GM23338 (cell line): ENCODE results near the gene DTNB. TPM values are rescaled to one million over a fixed set of nuclear protein-coding genes. Genes with fewer than 3 reads are reported as not detected.

Source experiments
- ATAC-seq: fragments of 200-7000 bp; cut with Tn5 transposase; 3 replicates; pipeline ENCODE4 v1.9.1; 2020
- DNase-seq: peaks from one replicate; pipeline ENCODE4 v3.0.0-alpha.2; 2015; ENCODE audit warnings: low spot score
- H2AFZ ChIP-seq: fragments of 200-600 bp; sonication (generic); 2 replicates; pipeline ENCODE4 v1.8.0; 2016; ENCODE audit warnings: antibody characterized with exemption, mild to moderate bottlenecking, moderate library complexity
- H3F3A ChIP-seq: fragments of 200-600 bp; sonication (generic); replicated peaks from 2 replicates; pipeline ENCODE4 v1.8.0; 2017; ENCODE audit warnings: antibody characterized with exemption, mixed run types, low read depth
- H3K27ac ChIP-seq: fragments of 200-600 bp; sonication (generic); 2 replicates; pipeline ENCODE4 v1.6.1; 2016; ENCODE audit warnings: low read depth
- H3K27me3 ChIP-seq: fragments of 200-600 bp; sonication (generic); 2 replicates; pipeline ENCODE4 v1.8.0; 2016; ENCODE audit warnings: mild to moderate bottlenecking, mixed run types, moderate library complexity; ENCODE audit not compliant: insufficient read depth
- H3K36me3 ChIP-seq: fragments of 200-600 bp; sonication (generic); 2 replicates; pipeline ENCODE4 v1.8.0; 2016; ENCODE audit warnings: mild to moderate bottlenecking; ENCODE audit not compliant: insufficient read depth
- H3K4me1 ChIP-seq: fragments of 200-600 bp; sonication (generic); 2 replicates; pipeline ENCODE4 v1.8.0; 2016; ENCODE audit warnings: mild to moderate bottlenecking, moderate library complexity; ENCODE audit not compliant: insufficient read depth
- H3K4me2 ChIP-seq: fragments of 200-600 bp; sonication (generic); 2 replicates; pipeline ENCODE4 v1.7.1; 2017; ENCODE audit warnings: mixed run types
- H3K4me3 ChIP-seq: fragments of 200-600 bp; sonication (generic); 2 replicates; pipeline ENCODE4 v1.6.1; 2016; ENCODE audit warnings: mixed run types
- H3K79me2 ChIP-seq: fragments of 200-600 bp; sonication (generic); replicated peaks from 2 replicates; pipeline ENCODE4 v1.8.0; 2017; ENCODE audit warnings: mild to moderate bottlenecking; ENCODE audit not compliant: insufficient read depth
- H3K9me2 ChIP-seq: fragments of 200-600 bp; sonication (generic); 2 replicates; pipeline ENCODE4 v1.8.0; 2017; ENCODE audit not compliant: insufficient read depth
- H4K20me1 ChIP-seq: fragments of 200-600 bp; sonication (generic); replicated peaks from 2 replicates; pipeline ENCODE4 v1.8.0; 2017; ENCODE audit warnings: mild to moderate bottlenecking; ENCODE audit not compliant: insufficient read depth
- H3K27ac Mint-ChIP-seq: 2 replicates; pipeline ENCODE4 v1.8.0; 2020; ENCODE audit warnings: inconsistent platforms, mild to moderate bottlenecking, moderate library complexity, mixed read lengths
- H3K27me3 Mint-ChIP-seq: 3 replicates; pipeline ENCODE4 v1.8.0; 2022; ENCODE audit warnings: low read depth, mild to moderate bottlenecking, moderate library complexity, mixed read lengths, inconsistent platforms; ENCODE audit not compliant: insufficient read depth, poor library complexity
- H3K36me3 Mint-ChIP-seq: 3 replicates; pipeline ENCODE4 v1.8.0; 2021; ENCODE audit warnings: low read depth, mild to moderate bottlenecking, inconsistent platforms, moderate library complexity, mixed read lengths
- H3K4me1 Mint-ChIP-seq: 3 replicates; pipeline ENCODE4 v1.8.0; 2020; ENCODE audit warnings: mild to moderate bottlenecking, inconsistent platforms, mixed read lengths
- H3K4me3 Mint-ChIP-seq: 3 replicates; pipeline ENCODE4 v1.8.0; 2021; ENCODE audit warnings: moderate library complexity, mild to moderate bottlenecking, inconsistent platforms, mixed read lengths
- H3K9me3 Mint-ChIP-seq: 3 replicates; pipeline ENCODE4 v1.8.0; 2020; ENCODE audit warnings: moderate library complexity, mild to moderate bottlenecking, inconsistent platforms, mixed read lengths
- ETS1 ChIP-seq: IDR thresholded peaks from 2 replicates; pipeline ENCODE4 v1.6.1; 2016; ENCODE audit warnings: antibody characterized with exemption
- EZH2 ChIP-seq: fragments of 200-600 bp; sonication (generic); IDR thresholded peaks from one replicate; pipeline ENCODE4 v1.8.0; 2017; ENCODE audit warnings: antibody characterized with exemption, mild to moderate bottlenecking, low read depth; ENCODE audit not compliant: unreplicated experiment
- EZH2phosphoT487 ChIP-seq: fragments of 200-600 bp; sonication (generic); IDR thresholded peaks from one replicate; pipeline ENCODE4 v1.8.1; 2018; ENCODE audit warnings: antibody characterized with exemption; ENCODE audit not compliant: unreplicated experiment
- JUNB ChIP-seq: IDR thresholded peaks from one replicate; pipeline ENCODE4 v1.6.1; 2016; ENCODE audit warnings: antibody characterized with exemption; ENCODE audit not compliant: unreplicated experiment
- ZNF114 ChIP-seq: fragments of 250-450 bp; sonication (Bioruptor Pico); IDR thresholded peaks from 2 replicates; pipeline ENCODE4 v1.5.0; 2020; ENCODE audit warnings: mild to moderate bottlenecking, moderate library complexity
- ZNF331 ChIP-seq: fragments of 250-450 bp; sonication (Bioruptor Pico); IDR thresholded peaks from 2 replicates; pipeline ENCODE4 v1.5.0; 2020; ENCODE audit warnings: low read depth, mild to moderate bottlenecking, moderate library complexity
- polyA plus RNA-seq: library from polyadenylated mRNA; unstranded; fragments of >200 nt; fragmentation: Nextera tagmentation; extraction: Ambion mirVana; gene quantifications from 2 replicates; pipeline ENCODE4 v1.2.1, GENCODE V29; 2016
- total RNA-seq: library from RNA; depleted of rRNA; stranded (reverse); fragments of >200 nt; shearing (Covaris generic); gene quantifications from 2 replicates; pipeline ENCODE4 v1.2.3, GENCODE V29; 2014
- TF ChIP-seq, protein P1 (sequence below): fragments of 250-450 bp; sonication (Bioruptor Pico); IDR thresholded peaks from 2 replicates; pipeline ENCODE4 v1.5.0; 2020; ENCODE audit warnings: mild to moderate bottlenecking, moderate library complexity

DTNB gene
- total and polyA plus RNA-seq, 2 experiments from 2014 or later = 22.1 to 29.4 TPM

DNA sequence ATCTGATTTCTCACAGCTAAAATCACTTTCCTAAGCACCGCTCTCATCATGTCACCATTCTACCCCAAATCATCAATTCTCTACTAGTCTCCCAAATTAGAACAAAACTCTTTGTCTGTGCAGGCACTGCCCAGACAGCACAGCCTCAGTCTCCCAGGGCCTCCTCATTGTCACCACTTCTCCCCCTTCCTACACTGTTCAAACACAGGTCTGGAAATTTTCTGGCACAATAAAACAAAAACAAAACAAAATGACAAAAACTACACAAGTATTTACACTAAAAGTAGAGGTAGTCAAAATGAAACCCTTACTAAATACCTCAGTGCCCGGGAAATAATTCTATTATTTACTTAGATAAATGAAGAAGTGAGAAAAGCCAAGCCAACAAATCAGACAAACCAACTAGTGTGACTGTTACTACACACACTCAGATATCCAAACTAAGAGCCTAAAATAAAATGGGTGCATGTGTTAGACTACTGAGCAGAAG is 175.4 kb downstream of the DTNB start (continued):
- TF ChIP-seq, protein P1, sequence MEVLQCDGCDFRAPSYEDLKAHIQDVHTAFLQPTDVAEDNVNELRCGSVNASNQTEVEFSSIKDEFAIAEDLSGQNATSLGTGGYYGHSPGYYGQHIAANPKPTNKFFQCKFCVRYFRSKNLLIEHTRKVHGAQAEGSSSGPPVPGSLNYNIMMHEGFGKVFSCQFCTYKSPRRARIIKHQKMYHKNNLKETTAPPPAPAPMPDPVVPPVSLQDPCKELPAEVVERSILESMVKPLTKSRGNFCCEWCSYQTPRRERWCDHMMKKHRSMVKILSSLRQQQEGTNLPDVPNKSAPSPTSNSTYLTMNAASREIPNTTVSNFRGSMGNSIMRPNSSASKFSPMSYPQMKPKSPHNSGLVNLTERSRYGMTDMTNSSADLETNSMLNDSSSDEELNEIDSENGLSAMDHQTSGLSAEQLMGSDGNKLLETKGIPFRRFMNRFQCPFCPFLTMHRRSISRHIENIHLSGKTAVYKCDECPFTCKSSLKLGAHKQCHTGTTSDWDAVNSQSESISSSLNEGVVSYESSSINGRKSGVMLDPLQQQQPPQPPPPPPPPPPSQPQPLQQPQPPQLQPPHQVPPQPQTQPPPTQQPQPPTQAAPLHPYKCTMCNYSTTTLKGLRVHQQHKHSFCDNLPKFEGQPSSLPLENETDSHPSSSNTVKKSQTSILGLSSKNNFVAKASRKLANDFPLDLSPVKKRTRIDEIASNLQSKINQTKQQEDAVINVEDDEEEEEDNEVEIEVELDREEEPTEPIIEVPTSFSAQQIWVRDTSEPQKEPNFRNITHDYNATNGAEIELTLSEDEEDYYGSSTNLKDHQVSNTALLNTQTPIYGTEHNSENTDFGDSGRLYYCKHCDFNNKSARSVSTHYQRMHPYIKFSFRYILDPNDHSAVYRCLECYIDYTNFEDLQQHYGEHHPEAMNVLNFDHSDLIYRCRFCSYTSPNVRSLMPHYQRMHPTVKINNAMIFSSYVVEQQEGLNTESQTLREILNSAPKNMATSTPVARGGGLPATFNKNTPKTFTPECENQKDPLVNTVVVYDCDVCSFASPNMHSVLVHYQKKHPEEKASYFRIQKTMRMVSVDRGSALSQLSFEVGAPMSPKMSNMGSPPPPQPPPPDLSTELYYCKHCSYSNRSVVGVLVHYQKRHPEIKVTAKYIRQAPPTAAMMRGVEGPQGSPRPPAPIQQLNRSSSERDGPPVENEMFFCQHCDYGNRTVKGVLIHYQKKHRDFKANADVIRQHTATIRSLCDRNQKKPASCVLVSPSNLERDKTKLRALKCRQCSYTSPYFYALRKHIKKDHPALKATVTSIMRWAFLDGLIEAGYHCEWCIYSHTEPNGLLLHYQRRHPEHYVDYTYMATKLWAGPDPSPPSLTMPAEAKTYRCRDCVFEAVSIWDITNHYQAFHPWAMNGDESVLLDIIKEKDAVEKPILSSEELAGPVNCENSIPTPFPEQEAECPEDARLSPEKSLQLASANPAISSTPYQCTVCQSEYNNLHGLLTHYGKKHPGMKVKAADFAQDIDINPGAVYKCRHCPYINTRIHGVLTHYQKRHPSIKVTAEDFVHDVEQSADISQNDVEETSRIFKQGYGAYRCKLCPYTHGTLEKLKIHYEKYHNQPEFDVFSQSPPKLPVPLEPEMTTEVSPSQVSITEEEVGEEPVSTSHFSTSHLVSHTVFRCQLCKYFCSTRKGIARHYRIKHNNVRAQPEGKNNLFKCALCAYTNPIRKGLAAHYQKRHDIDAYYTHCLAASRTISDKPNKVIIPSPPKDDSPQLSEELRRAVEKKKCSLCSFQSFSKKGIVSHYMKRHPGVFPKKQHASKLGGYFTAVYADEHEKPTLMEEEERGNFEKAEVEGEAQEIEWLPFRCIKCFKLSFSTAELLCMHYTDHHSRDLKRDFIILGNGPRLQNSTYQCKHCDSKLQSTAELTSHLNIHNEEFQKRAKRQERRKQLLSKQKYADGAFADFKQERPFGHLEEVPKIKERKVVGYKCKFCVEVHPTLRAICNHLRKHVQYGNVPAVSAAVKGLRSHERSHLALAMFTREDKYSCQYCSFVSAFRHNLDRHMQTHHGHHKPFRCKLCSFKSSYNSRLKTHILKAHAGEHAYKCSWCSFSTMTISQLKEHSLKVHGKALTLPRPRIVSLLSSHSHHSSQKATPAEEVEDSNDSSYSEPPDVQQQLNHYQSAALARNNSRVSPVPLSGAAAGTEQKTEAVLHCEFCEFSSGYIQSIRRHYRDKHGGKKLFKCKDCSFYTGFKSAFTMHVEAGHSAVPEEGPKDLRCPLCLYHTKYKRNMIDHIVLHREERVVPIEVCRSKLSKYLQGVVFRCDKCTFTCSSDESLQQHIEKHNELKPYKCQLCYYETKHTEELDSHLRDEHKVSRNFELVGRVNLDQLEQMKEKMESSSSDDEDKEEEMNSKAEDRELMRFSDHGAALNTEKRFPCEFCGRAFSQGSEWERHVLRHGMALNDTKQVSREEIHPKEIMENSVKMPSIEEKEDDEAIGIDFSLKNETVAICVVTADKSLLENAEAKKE (CRISPR knock-in tag) = no peak
- TF ChIP-seq JUNB (no peak), ETS1 (no peak), ZNF114 (CRISPR knock-in tag) (no peak), ZNF331 (CRISPR knock-in tag) (no peak)

DNA sequence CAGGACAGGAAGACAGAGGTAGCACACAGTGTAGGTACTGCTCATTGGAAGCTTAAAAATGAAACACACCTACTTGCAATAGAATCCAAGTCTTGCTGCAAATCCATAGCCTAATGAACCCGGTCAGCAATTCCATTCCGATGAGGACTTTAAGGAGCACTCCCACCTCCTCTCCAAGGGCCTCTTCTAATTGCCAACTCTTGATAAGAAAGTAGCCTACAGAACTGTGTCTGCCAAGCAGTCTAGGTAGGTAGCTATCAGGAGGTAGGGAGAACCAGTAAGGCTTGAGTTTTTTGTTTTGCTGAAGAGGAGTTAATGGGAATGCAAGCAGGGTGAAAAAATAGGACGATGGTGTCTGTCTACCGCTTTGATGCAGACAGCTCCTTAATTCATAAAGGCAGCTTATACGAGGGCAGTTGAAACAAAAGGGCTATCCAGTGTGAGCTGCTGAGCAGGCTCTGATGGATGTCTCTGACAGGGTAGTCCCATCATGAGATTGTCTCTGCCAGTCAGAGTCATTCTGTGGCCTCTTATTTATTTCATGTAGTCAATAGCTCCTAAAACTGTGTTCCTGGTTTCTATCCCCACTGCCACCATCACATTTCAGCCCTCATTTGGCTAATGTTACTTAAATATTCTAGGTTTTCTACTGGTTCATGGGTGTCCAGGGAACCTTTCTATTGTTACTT is 176.0 kb downstream of the DTNB start:
- H3K9me3 Mint-ChIP-seq = no peaks in the 10 kb centered on the region
- Histone ChIP-seq H3K79me2 (no peaks in the 10 kb centered on the region), H3K4me1 (no peaks in the 10 kb centered on the region), H3K4me2 (no peak overlapping the region), H3K27ac (no peak overlapping the region), H4K20me1 (no peaks in the 10 kb centered on the region), H3K36me3 (no peaks in the 10 kb centered on the region), H3K4me3 (no peak overlapping the region), H3K27me3 (no peaks in the 10 kb centered on the region), H2AFZ (no peak overlapping the region), H3K9me2 (no peaks in the 10 kb centered on the region), H3F3A (no peaks in the 10 kb centered on the region)
- ATAC-seq (no peak), DNase-seq (no peak)
- H3K27me3 Mint-ChIP-seq = peaks cover 3% of the 10 kb centered on the region
- no peaks in the 10 kb centered on the region for H3K36me3 Mint-ChIP-seq
- peaks cover 14% of the 10 kb centered on the region for H3K4me1 Mint-ChIP-seq
- H3K27ac Mint-ChIP-seq = no peak overlapping the region
- H3K4me3 Mint-ChIP-seq = no peak overlapping the region
- TF ChIP-seq, protein P1 (CRISPR knock-in tag) = no peak
- TF ChIP-seq EZH2 (no peak), EZH2phosphoT487 (no peak)
